HEK293 (cell line): ENCODE results near the gene CDC14B.

Source experiments
- ATF2 ChIP-seq: fragments of 450-650 bp; formaldehyde crosslinking; IDR thresholded peaks from 2 replicates; pipeline ENCODE4 v1.5.1; 2016; ENCODE audit warnings: missing biosample characterization, missing genetic modification characterization, low read depth
- CTCF ChIP-seq: fragments of 450-650 bp; formaldehyde crosslinking; IDR thresholded peaks from 2 replicates; pipeline ENCODE4 v1.5.1; 2016; ENCODE audit warnings: missing biosample characterization, missing genetic modification characterization
- KLF9 ChIP-seq: fragments of 450-650 bp; formaldehyde crosslinking; IDR thresholded peaks from 2 replicates; pipeline ENCODE4 v1.5.1; 2016; ENCODE audit warnings: missing biosample characterization, missing genetic modification characterization, low read depth
- MEIS1 ChIP-seq: sonication (generic); formaldehyde crosslinking; IDR thresholded peaks from 2 replicates; pipeline ENCODE4 v1.8.1; 2022; ENCODE audit warnings: missing genetic modification reagents, mild to moderate bottlenecking, borderline replicate concordance
- PRDM10 ChIP-seq: fragments of 450-650 bp; formaldehyde crosslinking; IDR thresholded peaks from 2 replicates; pipeline ENCODE4 v1.5.1; 2016; ENCODE audit warnings: missing biosample characterization, missing genetic modification characterization
- RBAK ChIP-seq: fragments of 450-650 bp; formaldehyde crosslinking; IDR thresholded peaks from 2 replicates; pipeline ENCODE4 v1.5.1; 2016; ENCODE audit warnings: missing biosample characterization, missing genetic modification characterization
- SCRT2 ChIP-seq: fragments of 450-650 bp; formaldehyde crosslinking; IDR thresholded peaks from 2 replicates; pipeline ENCODE4 v1.5.1; 2016; ENCODE audit warnings: missing biosample characterization, missing genetic modification characterization
- WT1 ChIP-seq: fragments of 450-650 bp; formaldehyde crosslinking; IDR thresholded peaks from 2 replicates; pipeline ENCODE4 v1.5.1; 2016; ENCODE audit warnings: missing biosample characterization, missing genetic modification characterization
- ZBTB10 ChIP-seq: fragments of 450-650 bp; formaldehyde crosslinking; IDR thresholded peaks from 2 replicates; pipeline ENCODE4 v1.5.1; 2016; ENCODE audit warnings: missing biosample characterization, missing genetic modification characterization
- ZNF274 ChIP-seq, 2 experiments: fragments of 200-500 bp in 1 of 2; fragments of 450-650 bp in 1 of 2; sonication (Bioruptor generic) in 1 of 2; formaldehyde crosslinking in 1 of 2; IDR thresholded peaks; 2 replicates each; pipeline versions ENCODE4 v1.5.1 to v1.6.1; 2014 to 2016; ENCODE audit warnings: borderline replicate concordance in 1 of 2, inconsistent platforms in 1 of 2, low read length in 1 of 2, missing biosample characterization in 1 of 2, missing genetic modification characterization in 1 of 2
- ZNF747 ChIP-seq: fragments of 450-650 bp; formaldehyde crosslinking; IDR thresholded peaks from 2 replicates; pipeline ENCODE4 v1.5.1; 2016; ENCODE audit warnings: missing biosample characterization, missing genetic modification characterization

DNA sequence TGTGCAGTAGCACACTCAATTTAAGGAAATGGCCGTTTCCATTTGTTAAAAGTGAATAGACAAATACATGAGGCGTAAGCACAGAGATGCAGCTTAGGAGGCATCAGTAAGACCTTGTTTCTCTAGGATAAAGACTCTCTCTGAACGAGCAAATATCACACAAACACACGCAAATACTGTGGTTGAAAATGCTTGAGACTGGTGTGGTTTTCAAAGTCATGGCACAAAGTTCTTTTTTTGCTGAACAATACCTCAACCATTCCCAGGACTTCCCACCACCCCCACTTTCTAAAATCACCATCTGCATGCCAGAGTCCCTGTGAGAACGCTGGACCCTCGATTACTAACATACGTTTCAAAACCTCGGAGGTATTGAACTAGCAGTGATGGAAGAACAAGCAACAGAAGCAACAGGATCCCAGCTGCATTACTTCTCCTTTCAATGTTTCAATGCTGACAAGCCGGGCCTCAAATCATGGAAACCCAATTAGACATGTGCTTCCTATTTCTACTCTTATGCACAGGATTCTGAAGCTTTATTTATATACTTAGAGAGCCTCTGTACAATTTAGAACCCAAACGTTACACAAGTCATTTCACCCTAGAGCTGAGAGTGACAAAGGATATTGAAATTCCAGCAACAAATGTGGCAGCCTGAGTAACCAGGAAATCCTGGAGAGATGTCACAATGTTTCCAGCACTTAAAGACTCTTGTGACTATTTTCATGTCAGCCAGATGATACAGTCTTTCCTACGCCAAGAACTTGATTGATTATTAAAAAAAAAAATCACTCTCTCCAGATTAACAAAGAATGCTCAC lies 63.9 kb downstream of the CDC14B start:
- TF ChIP-seq CTCF (no peak), SCRT2 (no peak), ATF2 (tag by site-specific recombination) (no peak), MEIS1 (CRISPR knock-in tag) (no peak), ZNF747 (tag by site-specific recombination) (no peak), PRDM10 (no peak), ZBTB10 (tag by site-specific recombination) (no peak), ZNF274 (IDR thresholded peaks at IDR 0.05; ENCODE audit: low read length) (no peak), ZNF274 (tag by site-specific recombination; IDR thresholded peaks at IDR 0.05; ENCODE audit: borderline replicate concordance) (no peak), KLF9 (tag by site-specific recombination) (no peak), RBAK (tag by site-specific recombination) (no peak), WT1 (tag by site-specific recombination) (no peak)
